ENCODE measurements around the gene CNKSR3.

Gene CNKSR3

DNA sequence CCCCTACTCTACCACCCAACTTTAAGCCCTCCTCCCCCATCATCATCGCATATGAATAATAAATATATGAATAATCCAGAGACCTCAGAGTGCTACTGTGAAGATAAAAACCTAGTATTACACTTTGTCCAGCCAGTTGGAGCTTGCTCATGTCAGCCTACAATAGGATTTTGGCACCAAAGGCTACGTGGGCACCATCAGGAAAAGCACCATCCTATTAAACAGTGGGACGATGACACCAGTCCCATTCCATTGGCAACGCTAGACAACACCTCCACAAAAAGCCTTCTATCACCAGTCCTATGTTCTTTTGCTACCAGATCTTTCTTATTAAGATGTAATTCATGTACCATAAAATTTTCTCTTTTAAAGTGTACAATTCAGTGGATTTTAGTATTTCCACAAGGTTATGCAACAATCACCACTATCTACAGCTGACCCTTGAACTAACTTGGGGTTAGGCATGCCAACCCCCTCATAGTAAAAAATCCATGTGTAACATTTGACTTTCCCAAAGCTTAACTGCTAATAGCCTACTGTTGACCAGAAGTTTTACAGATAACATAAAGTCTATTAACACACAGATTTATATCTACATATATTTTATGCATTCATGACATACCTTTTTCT lies 41.1 kb downstream of the CNKSR3 start:
- H3K4me3 ChIP-seq (ENCODE audit: control insufficient read depth, low read depth, low read length): no peak overlapping the region
- TF ChIP-seq, protein P1, sequence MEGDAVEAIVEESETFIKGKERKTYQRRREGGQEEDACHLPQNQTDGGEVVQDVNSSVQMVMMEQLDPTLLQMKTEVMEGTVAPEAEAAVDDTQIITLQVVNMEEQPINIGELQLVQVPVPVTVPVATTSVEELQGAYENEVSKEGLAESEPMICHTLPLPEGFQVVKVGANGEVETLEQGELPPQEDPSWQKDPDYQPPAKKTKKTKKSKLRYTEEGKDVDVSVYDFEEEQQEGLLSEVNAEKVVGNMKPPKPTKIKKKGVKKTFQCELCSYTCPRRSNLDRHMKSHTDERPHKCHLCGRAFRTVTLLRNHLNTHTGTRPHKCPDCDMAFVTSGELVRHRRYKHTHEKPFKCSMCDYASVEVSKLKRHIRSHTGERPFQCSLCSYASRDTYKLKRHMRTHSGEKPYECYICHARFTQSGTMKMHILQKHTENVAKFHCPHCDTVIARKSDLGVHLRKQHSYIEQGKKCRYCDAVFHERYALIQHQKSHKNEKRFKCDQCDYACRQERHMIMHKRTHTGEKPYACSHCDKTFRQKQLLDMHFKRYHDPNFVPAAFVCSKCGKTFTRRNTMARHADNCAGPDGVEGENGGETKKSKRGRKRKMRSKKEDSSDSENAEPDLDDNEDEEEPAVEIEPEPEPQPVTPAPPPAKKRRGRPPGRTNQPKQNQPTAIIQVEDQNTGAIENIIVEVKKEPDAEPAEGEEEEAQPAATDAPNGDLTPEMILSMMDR (IDR thresholded peaks at IDR 0.05; ENCODE audit: control insufficient read depth, insufficient read depth, low read depth, low read length, missing control alignments): no peak
- no peak for DNase-seq (ENCODE audit: low read depth)

DNA sequence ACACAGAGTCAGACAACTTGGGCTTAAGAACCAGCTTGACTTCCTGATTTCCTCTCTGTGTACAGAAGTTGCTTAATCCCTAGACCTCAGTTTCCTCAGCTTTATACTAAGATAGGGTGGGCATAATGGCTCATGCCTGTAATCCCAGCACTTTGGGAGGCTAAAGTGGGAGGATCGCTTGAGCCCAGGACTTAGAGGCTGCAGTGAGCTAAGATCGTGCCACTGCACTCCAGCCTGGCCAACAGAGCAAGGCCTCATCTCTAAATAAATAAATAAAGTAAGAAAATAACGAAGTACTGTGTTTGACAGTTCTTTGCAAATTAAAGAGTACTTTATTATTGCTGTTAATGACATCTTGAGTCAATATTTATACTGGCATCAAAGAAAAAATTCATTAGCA lies 41.7 kb downstream of the CNKSR3 start:
- H3K4me3 ChIP-seq (ENCODE audit: control insufficient read depth, low read depth, low read length): no peak overlapping the region
- TF ChIP-seq, protein P1 (IDR thresholded peaks at IDR 0.05; ENCODE audit: control insufficient read depth, insufficient read depth, low read depth, low read length, missing control alignments): no peak
- no peak for DNase-seq (ENCODE audit: low read depth)

DNA sequence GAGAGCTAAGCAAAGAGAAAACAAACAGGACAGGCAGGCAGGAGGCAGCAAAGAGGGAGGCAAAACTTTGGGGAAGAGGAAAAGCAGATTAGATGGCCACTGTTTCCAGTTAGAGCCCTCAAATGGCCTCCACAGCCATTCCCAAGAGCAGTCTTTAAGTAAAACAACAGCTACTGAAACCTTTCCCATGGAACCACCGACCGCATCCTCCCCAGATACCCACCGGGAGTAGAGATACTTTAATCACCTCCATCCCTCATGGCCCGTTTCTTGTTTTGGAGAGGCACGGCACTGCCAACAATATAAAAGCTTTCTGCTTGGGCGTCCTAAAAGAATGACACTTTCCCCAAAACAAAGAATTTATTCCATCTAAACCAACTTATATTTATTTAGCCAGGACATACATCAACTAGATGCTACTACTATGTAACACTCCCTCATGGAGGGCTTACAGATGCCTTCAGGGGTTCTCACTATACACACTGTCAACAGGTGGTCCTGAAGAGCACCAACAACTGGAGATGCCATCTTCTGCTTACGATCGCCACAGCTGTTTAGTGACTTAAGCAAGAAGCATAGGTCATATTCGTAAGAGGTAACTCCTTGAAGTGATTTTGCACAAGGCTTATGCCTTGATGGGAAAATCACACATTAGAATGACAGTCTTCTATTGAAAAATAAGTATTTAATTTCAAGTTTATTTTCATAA lies 43.4 kb downstream of the CNKSR3 start:
- TF ChIP-seq, protein P1 (IDR thresholded peaks at IDR 0.05; ENCODE audit: control insufficient read depth, insufficient read depth, low read depth, low read length, missing control alignments): no peak
- no peak overlapping the region for H3K4me3 ChIP-seq (ENCODE audit: control insufficient read depth, low read depth, low read length)
- DNase-seq (ENCODE audit: low read depth): no peak

DNA sequence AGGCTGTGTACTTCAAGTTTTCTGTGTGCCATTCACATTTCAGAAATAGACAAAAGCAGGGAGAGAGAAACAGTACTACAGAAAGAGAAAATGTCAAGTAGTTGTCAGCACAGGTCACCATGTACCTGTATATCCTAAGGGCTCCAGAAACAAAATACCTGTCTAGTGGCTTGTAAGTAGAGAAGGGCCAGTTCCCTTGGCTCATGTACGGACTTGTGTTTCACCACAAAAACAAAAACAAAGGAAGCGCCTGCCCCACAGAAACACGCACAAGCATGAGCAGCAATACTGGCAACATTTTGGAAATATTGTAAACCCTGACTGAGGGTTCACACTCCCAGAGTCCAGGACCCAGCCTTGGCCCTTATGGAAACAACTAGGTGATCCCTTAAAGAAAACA lies 44.3 kb downstream of the CNKSR3 start:
- no peak for DNase-seq (ENCODE audit: low read depth)
- H3K4me3 ChIP-seq (ENCODE audit: control insufficient read depth, low read depth, low read length): no peak overlapping the region
- TF ChIP-seq, protein P1 (IDR thresholded peaks at IDR 0.05; ENCODE audit: control insufficient read depth, insufficient read depth, low read depth, low read length, missing control alignments): no peak

DNA sequence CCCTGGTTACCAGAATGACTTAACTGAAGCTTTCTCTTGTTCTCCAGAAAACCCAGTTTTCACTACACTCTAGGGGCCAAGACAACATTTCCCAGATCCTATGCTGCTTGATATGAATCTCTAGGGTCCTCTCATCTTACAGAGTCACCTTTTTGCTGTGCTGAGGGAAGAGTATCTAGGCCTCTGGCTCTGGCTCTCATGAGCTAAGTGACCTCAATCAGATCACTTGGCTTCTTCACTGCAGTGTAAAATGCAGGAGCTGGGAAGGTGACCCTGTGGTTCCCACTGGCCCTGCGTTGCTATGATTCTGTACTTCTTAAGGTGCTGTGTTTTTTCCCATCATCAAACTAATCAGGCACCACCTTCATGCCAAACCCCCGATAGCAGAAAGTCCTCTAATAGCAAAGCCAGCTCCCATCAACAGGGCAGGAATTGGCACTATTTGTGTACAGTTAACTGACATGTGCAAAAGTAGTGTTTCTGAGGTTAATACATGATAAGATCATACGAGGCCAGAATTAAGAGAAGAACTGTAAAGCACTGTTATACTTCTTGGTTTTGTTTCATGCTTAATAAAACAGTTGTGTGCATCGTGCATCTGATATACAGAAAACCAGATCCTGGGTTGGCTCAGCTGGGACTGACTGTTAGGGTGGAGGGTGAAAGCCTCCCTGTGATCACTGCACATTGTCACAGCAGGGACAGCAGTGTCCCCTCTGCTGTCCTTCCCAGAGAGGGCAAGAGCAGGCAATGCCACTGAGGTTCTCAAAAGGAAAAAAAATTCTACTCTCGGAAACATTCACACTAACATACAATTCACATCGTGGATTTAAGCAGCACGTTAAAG lies 46.7 kb downstream of the CNKSR3 start:
- no peak overlapping the region for H3K4me3 ChIP-seq (ENCODE audit: control insufficient read depth, low read depth, low read length)
- TF ChIP-seq, protein P1 (IDR thresholded peaks at IDR 0.05; ENCODE audit: control insufficient read depth, insufficient read depth, low read depth, low read length, missing control alignments): no peak
- DNase-seq (ENCODE audit: low read depth): no peak

DNA sequence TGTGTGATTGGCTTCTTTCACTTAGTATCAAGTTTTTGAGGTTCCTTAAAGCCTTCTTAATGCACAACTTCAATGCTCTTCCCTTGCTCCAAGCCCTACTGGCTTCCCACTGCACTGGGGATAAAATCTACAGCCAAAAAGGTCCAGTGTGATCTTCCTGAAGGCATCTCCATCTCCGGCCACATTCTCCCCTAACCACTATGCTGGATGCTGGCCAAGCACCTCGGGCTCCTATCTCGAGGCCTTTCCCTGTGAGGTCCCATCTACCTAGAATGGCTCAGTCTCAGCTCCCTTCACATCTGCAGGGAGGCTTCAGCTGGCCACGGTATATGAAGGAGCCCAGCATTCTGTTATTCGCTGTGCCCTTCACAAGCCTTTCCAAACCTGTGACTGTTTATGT lies 48.1 kb downstream of the CNKSR3 start:
- no peak for DNase-seq (ENCODE audit: low read depth)
- TF ChIP-seq, protein P1 (IDR thresholded peaks at IDR 0.05; ENCODE audit: control insufficient read depth, insufficient read depth, low read depth, low read length, missing control alignments): no peak
- no peak overlapping the region for H3K4me3 ChIP-seq (ENCODE audit: control insufficient read depth, low read depth, low read length)

Measured in AG09309 (cell line).